ENCODE measurements around the gene RXRG. TPM values are rescaled to one million over a fixed set of nuclear protein-coding genes. Genes with fewer than 3 reads are reported as not detected.

The RXRG gene
- total RNA-seq, 4 donors from 2014 or later, result 1.7 to 3.9 (median 2.5) TPM

DNA sequence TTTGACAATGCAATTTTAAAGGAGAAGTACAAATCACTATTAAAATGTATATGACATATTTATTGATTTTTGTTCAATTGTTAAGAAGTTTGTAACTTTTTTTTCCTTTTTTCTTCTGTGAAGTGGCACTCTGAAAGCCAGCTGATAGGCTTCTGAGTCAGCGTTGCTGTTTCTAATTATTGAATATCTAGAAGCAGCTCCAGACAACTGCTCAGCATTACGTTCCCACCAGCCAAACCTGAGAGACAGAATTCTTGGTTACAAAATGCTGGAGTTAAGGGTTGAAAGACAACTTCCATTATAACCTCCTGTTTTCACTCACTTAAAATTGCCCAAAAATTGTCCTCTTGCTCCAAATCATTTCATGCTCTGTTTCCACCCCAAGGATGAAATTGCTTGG is 57.0 kb downstream of the RXRG start:
- intact Hi-C loops (cut with DNase I), result no loop called here
- Histone ChIP-seq H3K9me3 (no peaks in the 10 kb centered on the region), H3K27ac (replicated peaks in 1 of 4) (no peak overlapping the region), H3K4me1 (peaks cover 9 to 17% (median 16%) of the 10 kb centered on the region in 4 donors), H3K27me3 (no peaks in the 10 kb centered on the region), H3K36me3 (no peaks in the 10 kb centered on the region), H3K4me3 (no peak overlapping the region)
- TF ChIP-seq POLR2A (IDR thresholded peaks at IDR 0.05; ENCODE audit: low read depth) (no peak), POLR2AphosphoS5 (IDR thresholded peaks at IDR 0.05) (no peak), EP300 (IDR thresholded peaks at IDR 0.05) (no peak)
- TF ChIP-seq, protein P1, sequence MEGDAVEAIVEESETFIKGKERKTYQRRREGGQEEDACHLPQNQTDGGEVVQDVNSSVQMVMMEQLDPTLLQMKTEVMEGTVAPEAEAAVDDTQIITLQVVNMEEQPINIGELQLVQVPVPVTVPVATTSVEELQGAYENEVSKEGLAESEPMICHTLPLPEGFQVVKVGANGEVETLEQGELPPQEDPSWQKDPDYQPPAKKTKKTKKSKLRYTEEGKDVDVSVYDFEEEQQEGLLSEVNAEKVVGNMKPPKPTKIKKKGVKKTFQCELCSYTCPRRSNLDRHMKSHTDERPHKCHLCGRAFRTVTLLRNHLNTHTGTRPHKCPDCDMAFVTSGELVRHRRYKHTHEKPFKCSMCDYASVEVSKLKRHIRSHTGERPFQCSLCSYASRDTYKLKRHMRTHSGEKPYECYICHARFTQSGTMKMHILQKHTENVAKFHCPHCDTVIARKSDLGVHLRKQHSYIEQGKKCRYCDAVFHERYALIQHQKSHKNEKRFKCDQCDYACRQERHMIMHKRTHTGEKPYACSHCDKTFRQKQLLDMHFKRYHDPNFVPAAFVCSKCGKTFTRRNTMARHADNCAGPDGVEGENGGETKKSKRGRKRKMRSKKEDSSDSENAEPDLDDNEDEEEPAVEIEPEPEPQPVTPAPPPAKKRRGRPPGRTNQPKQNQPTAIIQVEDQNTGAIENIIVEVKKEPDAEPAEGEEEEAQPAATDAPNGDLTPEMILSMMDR (IDR thresholded peaks at IDR 0.05), result no peak
- no peak for DNase-seq (ENCODE audit: extremely low spot score)
- 68% methylated on average over 2 of the region's 2 CpGs for WGBS

DNA sequence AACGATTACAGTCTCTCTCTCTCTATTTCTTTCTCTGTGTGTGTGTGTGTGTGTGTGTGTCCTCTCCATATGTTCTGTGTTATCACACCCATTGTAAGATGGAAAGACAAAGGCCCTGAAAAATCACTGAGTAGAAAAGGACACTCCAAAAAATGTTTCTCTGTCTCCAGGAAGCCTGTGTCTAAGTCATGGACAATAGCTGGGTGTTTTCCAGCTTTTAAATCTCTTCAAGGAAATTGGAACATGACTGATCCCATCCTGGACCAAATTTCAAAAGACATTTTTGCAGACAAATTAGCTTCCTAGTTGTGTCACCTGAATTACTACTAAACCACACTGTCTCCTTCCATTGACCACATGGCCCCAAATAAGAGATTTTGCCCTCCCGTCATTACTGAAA is 57.4 kb downstream of the RXRG start:
- Histone ChIP-seq H3K9me3 (no peaks in the 10 kb centered on the region), H3K27ac (replicated peaks in 1 of 4) (no peak overlapping the region), H3K4me3 (no peak overlapping the region), H3K36me3 (no peaks in the 10 kb centered on the region), H3K4me1 (peaks cover 8 to 17% (median 16%) of the 10 kb centered on the region in 4 donors), H3K27me3 (no peaks in the 10 kb centered on the region)
- WGBS, result 81% methylated on average over 2 of the region's 2 CpGs
- no peak for DNase-seq (ENCODE audit: extremely low spot score)
- intact Hi-C loops (cut with DNase I), result no loop called here
- no peak for TF ChIP-seq EP300 (IDR thresholded peaks at IDR 0.05)

DNA sequence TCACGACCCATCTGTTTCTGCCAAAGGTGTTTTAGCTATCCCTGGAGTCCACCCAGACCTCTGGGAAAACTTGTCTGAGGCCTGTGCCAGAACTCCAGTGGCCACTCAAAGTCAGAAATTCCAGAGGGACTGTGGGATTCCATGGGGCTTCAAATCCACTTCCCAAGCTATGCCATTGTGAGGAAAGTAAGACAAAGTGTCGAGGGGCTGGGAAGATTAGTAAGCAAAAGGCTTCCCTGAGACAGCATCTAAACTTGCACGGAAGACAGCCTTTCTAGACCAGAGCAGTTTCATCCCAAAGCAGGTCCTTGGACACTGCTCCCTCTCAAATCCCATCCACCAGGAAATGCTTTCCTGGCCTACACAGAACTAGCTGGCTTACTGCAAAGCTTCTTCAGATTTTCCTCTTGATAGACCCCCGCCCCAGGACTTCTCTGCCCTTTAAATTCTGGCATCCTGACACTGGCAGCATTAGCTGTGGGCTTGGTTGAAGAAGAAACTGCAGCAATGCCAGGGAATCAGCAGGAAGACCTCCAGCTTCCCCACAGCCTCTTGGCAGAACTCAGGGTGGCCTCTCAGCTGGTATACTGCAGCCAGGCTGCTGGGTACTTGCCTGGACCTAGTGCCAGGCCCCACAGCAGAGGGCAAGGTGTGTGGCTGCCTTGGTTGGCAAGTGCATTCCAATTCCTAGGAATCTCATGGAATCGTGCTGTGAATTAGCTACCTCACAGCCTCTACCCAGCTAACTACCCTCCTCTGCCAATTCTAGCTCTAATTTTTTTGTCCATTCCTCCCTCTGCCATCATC is 61.1 kb downstream of the RXRG start:
- Histone ChIP-seq H3K4me1 (peaks cover 8 to 20% (median 16%) of the 10 kb centered on the region in 4 donors), H3K9me3 (no peaks in the 10 kb centered on the region), H3K36me3 (no peaks in the 10 kb centered on the region), H3K27ac (replicated peaks in 1 of 4) (peak overlapping the region; percentile 68 to 77 (median 71)), H3K27me3 (no peaks in the 10 kb centered on the region), H3K4me3 (no peak overlapping the region)
- intact Hi-C loops (cut with DNase I), result no loop called here
- 58% methylated on average over 5 of the region's 5 CpGs for WGBS
- DNase-seq (ENCODE audit: extremely low spot score), result no peak
- TF ChIP-seq, protein P1 (IDR thresholded peaks at IDR 0.05), result no peak
- no peak for TF ChIP-seq POLR2A (IDR thresholded peaks at IDR 0.05; ENCODE audit: low read depth)
- TF ChIP-seq EP300 (IDR thresholded peaks at IDR 0.05), result no peak
- no peak for TF ChIP-seq POLR2AphosphoS5 (IDR thresholded peaks at IDR 0.05)

DNA sequence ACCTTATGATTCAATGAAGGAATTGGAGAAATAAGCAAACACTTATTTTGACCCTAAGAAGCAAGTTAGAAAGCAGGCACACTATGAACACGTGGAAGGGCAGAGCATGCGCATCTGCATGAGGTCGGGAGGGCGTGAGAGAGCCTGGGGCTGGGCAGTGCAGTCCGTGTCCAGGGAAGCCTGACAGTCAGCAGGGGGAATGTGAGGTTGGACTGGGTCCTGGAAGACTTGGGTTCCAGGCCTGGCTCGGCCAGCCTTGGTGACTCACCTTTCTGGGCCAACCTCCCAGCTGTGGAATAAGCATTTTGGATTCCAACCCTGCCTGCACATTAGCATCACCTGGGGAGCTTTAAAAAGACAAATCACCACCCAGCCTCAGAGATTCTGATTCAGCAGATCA is 61.9 kb downstream of the RXRG start:
- Histone ChIP-seq H3K36me3 (no peaks in the 10 kb centered on the region), H3K9me3 (no peaks in the 10 kb centered on the region), H3K4me1 (peaks cover 8 to 20% (median 16%) of the 10 kb centered on the region in 4 donors), H3K27ac (replicated peaks in 1 of 4) (peak overlapping the region; percentile 68 to 77 (median 71)), H3K27me3 (no peaks in the 10 kb centered on the region), H3K4me3 (no peak overlapping the region)
- TF ChIP-seq POLR2A (IDR thresholded peaks at IDR 0.05; ENCODE audit: low read depth) (no peak), POLR2AphosphoS5 (IDR thresholded peaks at IDR 0.05) (peak; percentile 60 to 61)
- intact Hi-C loops (cut with DNase I), result no loop called here
- WGBS, result 28% methylated on average over 6 of the region's 6 CpGs
- no peak for DNase-seq (ENCODE audit: extremely low spot score)

DNA sequence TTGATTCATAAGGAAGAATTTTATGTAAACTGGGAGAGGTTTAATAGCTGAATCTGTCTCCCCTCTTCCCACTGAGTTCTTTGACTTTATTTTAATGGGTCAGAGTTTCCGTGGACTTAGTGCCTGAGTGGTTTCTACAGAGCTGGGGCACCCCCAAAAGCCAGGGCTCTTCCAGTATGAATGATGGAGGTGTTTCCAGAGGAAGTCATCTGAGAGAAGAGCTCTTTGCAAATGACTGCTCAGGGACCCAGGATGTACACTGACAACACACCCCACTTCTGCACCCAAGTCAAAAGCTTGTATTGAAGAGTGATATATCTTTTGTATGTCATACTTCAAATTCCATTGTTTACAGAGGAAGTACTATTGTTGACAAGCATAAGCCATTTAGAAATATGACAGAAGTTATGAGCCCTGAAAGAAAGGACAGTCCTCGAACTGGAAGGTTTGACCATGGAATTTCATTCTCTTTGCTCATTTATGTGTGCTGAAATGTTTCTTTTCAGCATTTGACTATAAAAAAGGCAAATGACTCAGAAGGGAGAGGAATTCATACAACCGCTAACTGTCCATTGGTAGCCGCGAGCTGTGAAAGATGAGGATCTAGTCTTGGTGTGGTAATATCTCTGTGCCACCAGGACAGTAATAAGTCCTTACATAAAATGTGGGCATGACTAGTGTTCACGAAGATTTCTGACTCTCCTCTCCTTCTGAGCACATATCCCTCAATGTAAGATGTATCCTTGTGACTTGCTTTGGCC is 63.0 kb downstream of the RXRG start:
- Histone ChIP-seq H3K9me3 (no peaks in the 10 kb centered on the region), H3K27me3 (no peaks in the 10 kb centered on the region), H3K27ac (replicated peaks in 1 of 4) (no peak overlapping the region), H3K36me3 (no peaks in the 10 kb centered on the region), H3K4me3 (no peak overlapping the region), H3K4me1 (peaks cover 8 to 22% (median 18%) of the 10 kb centered on the region in 4 donors)
- WGBS, result 77% methylated on average over 6 of the region's 6 CpGs
- TF ChIP-seq EP300 (IDR thresholded peaks at IDR 0.05) (no peak), POLR2AphosphoS5 (IDR thresholded peaks at IDR 0.05) (no peak), POLR2A (IDR thresholded peaks at IDR 0.05; ENCODE audit: low read depth) (no peak)
- TF ChIP-seq, protein P1 (IDR thresholded peaks at IDR 0.05), result no peak
- no peak for DNase-seq (ENCODE audit: extremely low spot score)
- intact Hi-C loops (cut with DNase I), result no loop called here

All from esophagus muscularis mucosa (tissue), 4 donors.